Transverse colon (tissue), 4 donors: Measurements from ENCODE around the gene YWHAB.

Source experiments
- CTCF ChIP-seq, 5 experiments: fragments of 200-600 bp in 3 of 5; fragments of 450-650 bp in 2 of 5; sonication (generic) in 3 of 5; IDR thresholded peaks; 1 replicate in 2 of 5; 2 replicates in 3 of 5; pipeline ENCODE4 v1.5.1; 2016 to 2017; ENCODE audit warnings: antibody characterized with exemption in 5 of 5, inconsistent platforms in 3 of 5, mild to moderate bottlenecking in 2 of 5, moderate library complexity in 1 of 5
- POLR2A ChIP-seq: fragments of 450-650 bp; IDR thresholded peaks from one replicate; pipeline ENCODE4 v1.6.1; 2016; ENCODE audit warnings: antibody characterized with exemption, mild to moderate bottlenecking, moderate library complexity
- POLR2AphosphoS5 ChIP-seq, 3 donors: sonication (generic); formaldehyde crosslinking; IDR thresholded peaks; one replicate each; pipeline ENCODE4 v1.6.1; 2016; ENCODE audit warnings: antibody characterized with exemption in 3 of 3

GRCh38 chr20:44843876-44844275, 41.6 kb upstream of the YWHAB start:
- TF ChIP-seq CTCF (IDR thresholded peaks at IDR 0.05) (no peak), POLR2A (no peak), POLR2AphosphoS5 (IDR thresholded peaks at IDR 0.05) (no peak)
